ENCODE measurements around the gene LHX8. TPM values are rescaled to one million over a fixed set of nuclear protein-coding genes. Genes with fewer than 3 reads are reported as not detected.

The LHX8 gene
- polyA plus RNA-seq, 1 donor from 2014 or later, result 11.1 TPM

- Histone ChIP-seq H3K27ac (ENCODE audit: low read length) (no peak overlapping the region), H4K20me1 (ENCODE audit: insufficient read depth) (no peaks in the 10 kb centered on the region), H3K27me3 (ENCODE audit: insufficient read depth, low read depth, low read length) (peaks cover 90% of the 10 kb centered on the region), H3K4me3 (ENCODE audit: low read length) (no peak overlapping the region), H3K9me3 (ENCODE audit: low read length) (no peaks in the 10 kb centered on the region), H3K79me2 (replicated peaks; ENCODE audit: insufficient read depth, low read length) (no peaks in the 10 kb centered on the region), H3K36me3 (ENCODE audit: insufficient read depth, low read length) (no peaks in the 10 kb centered on the region), H3K9me2 (ENCODE audit: insufficient read depth, low read length) (no peaks in the 10 kb centered on the region), H3K9ac (ENCODE audit: low read length) (no peak overlapping the region), H3F3A (ENCODE audit: insufficient read depth, low read length, poor library complexity, severe bottlenecking) (no peaks in the 10 kb centered on the region), H2AFZ (ENCODE audit: low read depth, low read length) (no peak overlapping the region), H3K4me2 (ENCODE audit: low read length) (no peak overlapping the region)
- no peak for TF ChIP-seq EP300 (conservative IDR thresholded peaks at IDR 0.05; ENCODE audit: poor library complexity, severe bottlenecking)
- peak; percentile 87 for TF ChIP-seq EZH2 (IDR thresholded peaks at IDR 0.05; ENCODE audit: borderline replicate concordance, insufficient read depth, low read length, poor library complexity, severe bottlenecking)
Measured at GRCh38 chr1:75130865-75131564, 3.2 kb upstream of the LHX8 start.

GRCh38 chr1:75131565-75132241, 2.5 kb upstream of the LHX8 start:
- no peak overlapping the region for H2AFZ ChIP-seq (ENCODE audit: low read depth, low read length)

More at GRCh38 chr1:75131565-75132241, 2.5 kb upstream of the LHX8 start:
- no peaks in the 10 kb centered on the region for H3K36me3 ChIP-seq (ENCODE audit: insufficient read depth, low read length)
- TF ChIP-seq POLR2AphosphoS5 (IDR thresholded peaks at IDR 0.05) (no peak), EP300 (conservative IDR thresholded peaks at IDR 0.05; ENCODE audit: poor library complexity, severe bottlenecking) (no peak), TAF1 (IDR thresholded peaks at IDR 0.05; ENCODE audit: low read depth) (no peak), SMC3 (conservative IDR thresholded peaks at IDR 0.05; ENCODE audit: poor library complexity) (no peak), CTCF (IDR thresholded peaks at IDR 0.05; ENCODE audit: poor library complexity, severe bottlenecking) (no peak), REST (IDR thresholded peaks at IDR 0.05; ENCODE audit: borderline replicate concordance) (no peak), MXI1 (conservative IDR thresholded peaks at IDR 0.05; ENCODE audit: poor library complexity, severe bottlenecking) (no peak)
- no peak overlapping the region for H3K4me2 ChIP-seq (ENCODE audit: low read length)
- H3K79me2 ChIP-seq (replicated peaks; ENCODE audit: insufficient read depth, low read length), result no peaks in the 10 kb centered on the region
- H3K27ac ChIP-seq (ENCODE audit: low read length), result no peak overlapping the region
- H3K9me3 ChIP-seq (ENCODE audit: low read length), result no peaks in the 10 kb centered on the region
- no peak overlapping the region for H3K4me3 ChIP-seq (ENCODE audit: low read length)
- H3K27me3 ChIP-seq (ENCODE audit: insufficient read depth, low read depth, low read length), result peaks cover 97% of the 10 kb centered on the region
- no peaks in the 10 kb centered on the region for H3K9me2 ChIP-seq (ENCODE audit: insufficient read depth, low read length)
- no peaks in the 10 kb centered on the region for H3F3A ChIP-seq (ENCODE audit: insufficient read depth, low read length, poor library complexity, severe bottlenecking)
- H3K9ac ChIP-seq (ENCODE audit: low read length), result no peak overlapping the region
- no peaks in the 10 kb centered on the region for H4K20me1 ChIP-seq (ENCODE audit: insufficient read depth)

Measured in neural cell (in vitro differentiated cells).